SH-SY5Y (cell line): ENCODE data around the gene GRM8.

ENCODE experiments used
- GATA2 ChIP-seq: IDR thresholded peaks from 2 replicates; pipeline ENCODE4 v1.6.1; 2011; ENCODE audit warnings: mild to moderate bottlenecking, low read depth, low read length
- GATA3 ChIP-seq: IDR thresholded peaks from 2 replicates; pipeline ENCODE4 v1.6.1; 2011; ENCODE audit warnings: low read depth, mild to moderate bottlenecking, low read length, moderate library complexity

DNA sequence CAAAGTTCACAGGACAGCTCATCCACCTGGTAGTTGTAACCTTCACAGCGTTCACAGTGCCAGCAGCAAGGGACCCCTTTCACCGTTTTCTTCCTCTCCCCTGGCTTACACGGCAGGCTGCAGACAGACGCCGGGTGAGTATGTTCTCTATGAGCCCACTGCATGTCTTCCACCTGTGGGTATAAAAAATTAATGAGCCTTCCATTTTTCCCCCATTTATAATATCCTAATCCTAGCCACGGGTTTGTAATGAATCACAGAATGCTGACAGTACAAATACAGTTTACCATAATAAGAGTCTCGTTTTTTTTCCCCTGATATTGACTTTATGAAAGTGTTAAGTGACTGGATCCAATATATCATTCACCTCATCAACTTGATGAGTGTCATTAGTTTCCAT lies 719.0 kb downstream of the GRM8 start:
- no peak for TF ChIP-seq GATA2
- no peak for TF ChIP-seq GATA3
